ENCODE results near the gene PSMB3. TPM values are rescaled to one million over a fixed set of nuclear protein-coding genes. Genes with fewer than 3 reads are reported as not detected.

The PSMB3 gene
- total and polyA plus RNA-seq, 2 donors (not counting 1 experiment from before 2014, with no cell fraction given) = 210 to 299 TPM

DNA sequence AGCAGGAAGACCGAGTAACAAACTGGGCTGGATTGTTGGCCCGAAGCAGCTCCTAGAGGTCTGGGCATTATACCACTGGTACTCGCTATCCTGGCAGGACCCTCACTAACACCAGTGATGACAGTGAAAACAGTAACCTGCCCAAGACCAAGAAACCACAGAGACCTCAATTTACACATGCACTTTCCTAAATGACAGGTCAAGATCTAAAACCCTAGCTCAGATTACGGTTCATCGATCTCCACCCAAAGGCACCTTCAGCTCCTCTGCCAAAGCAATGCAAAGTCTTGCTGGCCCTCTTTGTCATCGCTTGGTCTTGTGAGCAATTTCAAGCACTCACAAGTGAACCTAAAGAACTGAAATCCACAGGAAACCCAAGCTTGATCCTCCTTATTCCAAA lies 45.3 kb downstream of the PSMB3 start:
- Histone ChIP-seq H3K4me2 (ENCODE audit: extremely low read depth, insufficient read depth, low read length) (peak overlapping the region; percentile 79), H2AFZ (ENCODE audit: low read length) (no peak overlapping the region), H3K27ac (ENCODE audit: insufficient read depth, low read length) (no peak overlapping the region), H3K9me3 (ENCODE audit: control insufficient read depth, insufficient read depth, low read depth, low read length) (no peaks in the 10 kb centered on the region), H3K79me2 (ENCODE audit: control insufficient read depth, insufficient read depth, low read length) (peaks cover 51% of the 10 kb centered on the region), H3K9ac (ENCODE audit: insufficient read depth, low read length) (no peak overlapping the region), H3K36me3 (ENCODE audit: control insufficient read depth, insufficient read depth, low read length) (no peaks in the 10 kb centered on the region), H3K4me1 (ENCODE audit: control insufficient read depth, extremely low read depth, insufficient read depth, low read length) (peaks cover 11% of the 10 kb centered on the region), H3K4me3 (replicated peaks in 1 of 4; ENCODE audit: control extremely low read depth in 1 of 4, insufficient read depth in 1 of 4, low read depth in 3 of 4, low read length in 4 of 4) (peak overlapping the region; percentile 54 to 85 (median 80)), H4K20me1 (ENCODE audit: control insufficient read depth, extremely low read depth, insufficient read depth, low read length) (no peaks in the 10 kb centered on the region), H3K27me3 (ENCODE audit: control insufficient read depth, insufficient read depth, low read length) (no peaks in the 10 kb centered on the region)
- TF ChIP-seq CTCF (conservative IDR thresholded peaks at IDR 0.05 in 1 of 2, IDR thresholded peaks at IDR 0.05 in 1 of 2; ENCODE audit: low read depth in 1 of 2, low read length in 2 of 2) (no peak), EZH2 (IDR thresholded peaks at IDR 0.05; ENCODE audit: low read length, missing control alignments) (no peak)
- DNase-seq (ENCODE audit: low read depth in 2 of 2) = no peak

DNA sequence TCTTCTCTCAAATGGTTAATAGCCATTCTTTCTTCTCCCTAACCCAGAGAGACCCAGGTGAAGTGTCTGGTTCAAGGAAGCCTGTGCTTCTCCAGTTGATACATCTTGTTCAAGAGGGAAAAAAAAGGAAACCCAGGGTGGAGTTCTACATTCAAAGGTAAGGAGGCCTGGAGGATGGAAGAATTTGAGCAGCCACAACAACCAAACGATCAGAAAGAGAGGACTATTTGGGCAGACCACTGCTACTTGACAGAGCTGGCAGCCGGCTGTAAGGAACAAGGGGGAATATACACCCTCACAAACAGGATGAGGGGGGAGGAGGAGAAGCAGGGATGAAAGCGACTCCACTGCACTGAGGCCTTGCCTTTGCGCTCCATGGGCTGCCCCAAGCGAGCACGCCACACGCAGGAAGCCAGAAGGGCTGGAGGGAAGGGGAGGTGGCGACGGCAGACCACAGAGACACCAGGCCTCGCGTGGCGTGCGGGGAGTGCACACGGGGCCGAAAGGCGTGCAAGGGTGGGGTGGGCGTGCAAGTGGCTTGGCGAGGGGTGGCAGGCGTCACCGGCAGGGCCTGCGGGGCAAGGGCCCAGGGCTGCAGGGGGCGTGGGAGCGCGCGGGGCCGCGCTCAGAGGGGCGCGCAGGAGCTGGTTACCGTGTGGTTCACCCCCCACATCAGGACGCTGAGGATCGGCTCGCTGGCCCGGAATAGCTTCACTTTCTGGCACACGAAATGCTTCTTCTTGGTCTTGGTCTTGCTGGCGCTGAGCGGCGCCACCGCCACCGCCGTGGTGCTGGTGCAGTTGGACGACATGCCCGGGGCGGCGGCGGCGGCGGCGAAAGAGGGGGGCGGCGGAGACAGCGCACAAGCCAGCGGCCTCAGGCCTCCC lies 46.3 kb downstream of the PSMB3 start:
- peak overlapping the region; percentile 79 for H3K4me2 ChIP-seq (ENCODE audit: extremely low read depth, insufficient read depth, low read length)
- no peaks in the 10 kb centered on the region for H3K36me3 ChIP-seq (ENCODE audit: control insufficient read depth, insufficient read depth, low read length)
- peak; percentile 44 to 58 for DNase-seq (ENCODE audit: low read depth in 2 of 2)
- H3K4me3 ChIP-seq (replicated peaks in 1 of 4; ENCODE audit: control extremely low read depth in 1 of 4, insufficient read depth in 1 of 4, low read depth in 3 of 4, low read length in 4 of 4) = peak overlapping the region; percentile 54 to 85 (median 80)
- H3K9me3 ChIP-seq (ENCODE audit: control insufficient read depth, insufficient read depth, low read depth, low read length) = no peaks in the 10 kb centered on the region
- H3K27me3 ChIP-seq (ENCODE audit: control insufficient read depth, insufficient read depth, low read length) = no peaks in the 10 kb centered on the region
- TF ChIP-seq EZH2 (IDR thresholded peaks at IDR 0.05; ENCODE audit: low read length, missing control alignments) = no peak
- H4K20me1 ChIP-seq (ENCODE audit: control insufficient read depth, extremely low read depth, insufficient read depth, low read length) = no peaks in the 10 kb centered on the region
- peaks cover 46% of the 10 kb centered on the region for H3K79me2 ChIP-seq (ENCODE audit: control insufficient read depth, insufficient read depth, low read length)
- peak overlapping the region; percentile 71 for H3K9ac ChIP-seq (ENCODE audit: insufficient read depth, low read length)
- H2AFZ ChIP-seq (ENCODE audit: low read length) = peak overlapping the region; percentile 66
- H3K4me1 ChIP-seq (ENCODE audit: control insufficient read depth, extremely low read depth, insufficient read depth, low read length) = peaks cover 11% of the 10 kb centered on the region
- peak overlapping the region; percentile 96 for H3K27ac ChIP-seq (ENCODE audit: insufficient read depth, low read length)

DNA sequence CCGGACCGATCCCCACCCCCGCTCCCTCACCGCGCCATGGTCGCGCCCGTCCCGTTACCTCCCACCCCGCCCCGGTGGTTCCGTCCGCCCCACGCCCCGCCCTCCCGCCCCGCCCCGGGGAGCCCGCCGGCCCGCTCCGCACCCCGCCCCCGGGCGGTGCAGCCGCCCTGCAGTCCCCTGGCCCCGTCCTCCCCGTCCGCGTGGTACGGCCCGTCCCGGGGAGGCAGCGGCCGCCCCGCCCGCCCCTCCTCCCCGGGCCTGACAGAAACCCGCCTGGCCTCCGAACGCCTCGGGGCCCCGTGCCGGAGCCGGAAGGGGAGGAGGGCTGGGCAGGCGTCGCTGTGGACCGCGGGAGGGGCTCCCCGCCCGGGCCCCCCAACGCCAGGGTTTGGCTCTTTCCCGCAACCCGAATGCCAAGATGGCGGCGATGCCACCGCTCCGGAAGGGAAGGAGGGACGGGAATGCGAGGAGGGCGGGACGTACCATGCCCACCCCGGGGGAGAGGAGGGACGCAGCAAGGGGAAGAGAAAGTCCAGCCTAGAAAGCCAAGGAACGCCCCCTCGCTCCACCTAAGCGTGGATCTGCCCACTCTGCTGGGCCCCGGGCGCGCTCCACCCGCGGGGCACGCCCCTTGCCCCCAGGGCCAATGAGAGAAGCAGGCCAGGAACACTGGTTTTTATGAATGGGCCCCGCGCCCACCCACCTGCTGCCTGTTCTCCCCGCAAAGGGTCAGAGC lies 47.1 kb downstream of the PSMB3 start, which contains the start of gene PIP4K2B:
PIP4K2B (minus strand) TSS at position 56 of the 736 bp plus-strand sequence. CDS start 132 bp downstream, outside the sequence.
- no peak for TF ChIP-seq CTCF (conservative IDR thresholded peaks at IDR 0.05 in 1 of 2, IDR thresholded peaks at IDR 0.05 in 1 of 2; ENCODE audit: low read depth in 1 of 2, low read length in 2 of 2)
- TF ChIP-seq EZH2 (IDR thresholded peaks at IDR 0.05; ENCODE audit: low read length, missing control alignments) = no peak
- Histone ChIP-seq H3K9ac (ENCODE audit: insufficient read depth, low read length) (peak within 1 kb of the TSS; percentile 98), H3K36me3 (ENCODE audit: control insufficient read depth, insufficient read depth, low read length) (no peaks in the 10 kb centered on the region), H3K4me1 (ENCODE audit: control insufficient read depth, extremely low read depth, insufficient read depth, low read length) (peaks cover 11% of the 10 kb centered on the region), H3K27ac (ENCODE audit: insufficient read depth, low read length) (peak within 1 kb of the TSS; percentile 96), H4K20me1 (ENCODE audit: control insufficient read depth, extremely low read depth, insufficient read depth, low read length) (no peaks in the 10 kb centered on the region), H3K79me2 (ENCODE audit: control insufficient read depth, insufficient read depth, low read length) (peaks cover 40% of the 10 kb centered on the region), H3K4me2 (ENCODE audit: extremely low read depth, insufficient read depth, low read length) (peak within 1 kb of the TSS; percentile 79), H3K27me3 (ENCODE audit: control insufficient read depth, insufficient read depth, low read length) (no peaks in the 10 kb centered on the region), H2AFZ (ENCODE audit: low read length) (peak within 1 kb of the TSS; percentile 66), H3K4me3 (replicated peaks in 1 of 4; ENCODE audit: control extremely low read depth in 1 of 4, insufficient read depth in 1 of 4, low read depth in 3 of 4, low read length in 4 of 4) (peak within 1 kb of the TSS; percentile 54 to 85 (median 82)), H3K9me3 (ENCODE audit: control insufficient read depth, insufficient read depth, low read depth, low read length) (no peaks in the 10 kb centered on the region)
- peak; percentile 98 to 99 for DNase-seq (ENCODE audit: low read depth in 2 of 2)

Measured in fibroblast of lung (primary cell).